ENCODE results near the gene SHB. TPM values are rescaled to one million over a fixed set of nuclear protein-coding genes. Genes with fewer than 3 reads are reported as not detected.
"Not testable (repeated sequence)": the region's sequence is repeated elsewhere in the genome, so short reads cannot be mapped to it uniquely, and the experiment has no call there.

Gene SHB
- total RNA-seq, 2 donors from 2014 or later = 25.2 to 29.3 TPM

DNA sequence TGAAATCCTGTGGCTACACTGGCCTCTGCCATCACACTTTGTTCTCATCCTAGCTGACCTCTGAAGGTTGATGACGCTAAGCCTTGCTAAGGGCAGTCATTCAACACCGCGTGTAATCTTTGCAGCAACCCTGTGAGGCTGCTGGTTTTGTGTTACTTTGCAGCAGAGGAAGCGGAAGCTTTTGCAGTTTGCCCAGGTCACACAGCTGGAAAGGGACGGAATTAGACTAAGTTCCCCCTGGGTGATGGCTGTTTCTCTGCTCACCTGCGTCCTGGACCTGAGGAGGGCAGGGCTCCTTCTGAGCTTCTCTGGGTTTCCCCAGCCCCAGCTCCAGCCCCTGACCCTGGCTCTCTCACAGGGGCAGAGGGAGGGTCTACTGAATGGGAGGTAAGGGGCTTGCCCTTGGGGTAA, 157.8 kb downstream of the SHB start:
- 59 to 75% methylated on average over 6 of the region's 6 CpGs for WGBS, 2 donors
- H3K36me3 ChIP-seq (replicated peaks in 1 of 2; ENCODE audit: insufficient read depth in 1 of 2, low read depth in 2 of 2) = no peaks in the 10 kb centered on the region
- no peak overlapping the region for H3K27ac ChIP-seq
- TF ChIP-seq POLR2A (IDR thresholded peaks at IDR 0.05) = no peak
- TF ChIP-seq, protein P1, sequence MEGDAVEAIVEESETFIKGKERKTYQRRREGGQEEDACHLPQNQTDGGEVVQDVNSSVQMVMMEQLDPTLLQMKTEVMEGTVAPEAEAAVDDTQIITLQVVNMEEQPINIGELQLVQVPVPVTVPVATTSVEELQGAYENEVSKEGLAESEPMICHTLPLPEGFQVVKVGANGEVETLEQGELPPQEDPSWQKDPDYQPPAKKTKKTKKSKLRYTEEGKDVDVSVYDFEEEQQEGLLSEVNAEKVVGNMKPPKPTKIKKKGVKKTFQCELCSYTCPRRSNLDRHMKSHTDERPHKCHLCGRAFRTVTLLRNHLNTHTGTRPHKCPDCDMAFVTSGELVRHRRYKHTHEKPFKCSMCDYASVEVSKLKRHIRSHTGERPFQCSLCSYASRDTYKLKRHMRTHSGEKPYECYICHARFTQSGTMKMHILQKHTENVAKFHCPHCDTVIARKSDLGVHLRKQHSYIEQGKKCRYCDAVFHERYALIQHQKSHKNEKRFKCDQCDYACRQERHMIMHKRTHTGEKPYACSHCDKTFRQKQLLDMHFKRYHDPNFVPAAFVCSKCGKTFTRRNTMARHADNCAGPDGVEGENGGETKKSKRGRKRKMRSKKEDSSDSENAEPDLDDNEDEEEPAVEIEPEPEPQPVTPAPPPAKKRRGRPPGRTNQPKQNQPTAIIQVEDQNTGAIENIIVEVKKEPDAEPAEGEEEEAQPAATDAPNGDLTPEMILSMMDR (IDR thresholded peaks at IDR 0.05) = no peak
- H3K4me3 ChIP-seq = no peak overlapping the region
- H3K9me3 ChIP-seq = no peaks in the 10 kb centered on the region
- DNase-seq = no peak
- intact Hi-C loops (cut with DNase I) = loop anchor here (5.0 to 10.0 kb wide), 3 partner anchors 36 to 456 kb away; no protein-coding TSS in a partner anchor
- H3K4me1 ChIP-seq = peaks cover 29% of the 10 kb centered on the region
- no peaks in the 10 kb centered on the region for H3K27me3 ChIP-seq
- no peak for ATAC-seq

DNA sequence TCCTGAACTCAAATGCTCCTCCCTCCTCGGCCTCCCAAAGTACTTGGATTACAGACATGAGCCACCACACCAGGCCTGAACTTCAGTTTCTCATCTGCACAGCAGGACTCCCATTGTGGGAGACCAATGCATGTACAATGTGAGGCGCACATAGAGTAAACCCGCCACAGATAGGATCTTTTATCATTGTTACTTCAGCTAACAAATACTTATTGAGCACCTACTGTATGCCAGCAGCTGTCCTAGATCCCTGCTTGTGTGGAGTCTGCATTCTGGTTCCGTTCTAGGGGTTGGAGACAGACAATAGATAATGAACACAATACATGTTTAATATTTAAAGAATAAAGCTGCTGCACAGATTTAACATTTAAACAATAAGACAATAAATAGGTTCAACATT, 158.8 kb downstream of the SHB start:
- DNase-seq (no peak), ATAC-seq (no peak)
- Histone ChIP-seq H3K27ac (no peak overlapping the region), H3K4me3 (no peak overlapping the region), H3K4me1 (peaks cover 21% of the 10 kb centered on the region), H3K36me3 (replicated peaks in 1 of 2; ENCODE audit: insufficient read depth in 1 of 2, low read depth in 2 of 2) (no peaks in the 10 kb centered on the region), H3K27me3 (no peaks in the 10 kb centered on the region), H3K9me3 (no peaks in the 10 kb centered on the region)
- no peak for TF ChIP-seq POLR2A (IDR thresholded peaks at IDR 0.05)
- TF ChIP-seq, protein P1 (IDR thresholded peaks at IDR 0.05) = no peak
- intact Hi-C loops (cut with DNase I) = loop anchor here (5.0 to 10.0 kb wide), 3 partner anchors 37 to 457 kb away; no protein-coding TSS in a partner anchor
- 94 to 100% methylated on average over 4 of the region's 4 CpGs for WGBS, 2 donors

DNA sequence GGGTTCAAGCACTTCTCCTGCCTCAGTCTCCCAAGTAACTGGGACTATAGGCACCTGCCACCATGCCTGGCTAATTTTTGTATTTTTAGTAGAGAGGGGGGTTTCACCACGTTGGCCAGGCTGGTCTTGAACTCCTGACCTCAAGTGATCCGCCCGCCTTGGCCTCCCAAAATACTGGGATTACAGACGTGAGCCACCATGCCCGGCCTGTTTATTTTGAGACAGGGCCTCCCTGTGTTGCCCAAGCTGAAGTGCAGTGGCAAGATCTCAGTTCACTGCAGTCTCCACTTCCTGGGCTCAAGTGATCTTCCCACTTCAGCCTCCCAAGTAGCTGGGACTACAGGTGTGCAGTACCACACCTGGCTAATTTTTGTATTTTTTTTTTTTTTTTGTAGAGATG, 159.2 kb downstream of the SHB start:
- DNase-seq; H3K36me3 ChIP-seq (replicated peaks in 1 of 2; ENCODE audit: insufficient read depth in 1 of 2, low read depth in 2 of 2); H3K9me3 ChIP-seq; ATAC-seq; H3K27ac ChIP-seq; H3K4me3 ChIP-seq; H3K27me3 ChIP-seq: not testable (repeated sequence)
- H3K4me1 ChIP-seq = peaks cover 21% of the 10 kb centered on the region
- intact Hi-C loops (cut with DNase I) = loop anchor here (5.0 to 10.0 kb wide), 3 partner anchors 37 to 457 kb away; no protein-coding TSS in a partner anchor
- WGBS, 2 donors = 57 to 82% methylated on average over 3 to 5 of the region's 5 CpGs

DNA sequence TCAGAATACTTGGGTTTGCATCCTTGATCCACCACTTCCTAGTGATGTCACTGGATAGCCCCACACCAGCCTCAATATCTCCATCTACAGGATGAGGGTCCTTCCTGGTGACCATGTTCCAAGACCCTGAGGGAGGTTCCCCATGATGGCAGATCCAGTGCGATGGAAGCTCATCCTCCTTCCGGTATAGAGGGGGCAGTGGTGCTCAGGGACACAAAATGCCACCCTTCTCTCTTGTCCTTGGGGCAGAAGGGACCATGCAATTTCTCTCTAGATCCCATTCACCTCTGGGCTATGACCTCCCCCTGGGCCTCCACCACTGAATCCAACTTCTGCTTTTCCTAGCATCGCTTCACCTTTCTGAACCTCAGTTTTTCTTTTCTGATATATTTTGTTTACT, 159.7 kb downstream of the SHB start:
- Histone ChIP-seq H3K9me3 (no peaks in the 10 kb centered on the region), H3K4me3 (no peak overlapping the region), H3K36me3 (replicated peaks in 1 of 2; ENCODE audit: insufficient read depth in 1 of 2, low read depth in 2 of 2) (no peaks in the 10 kb centered on the region), H3K27me3 (no peaks in the 10 kb centered on the region), H3K4me1 (peaks cover 24% of the 10 kb centered on the region), H3K27ac (peak overlapping the region in 2 of 4 donors; percentile 65 to 67)
- ATAC-seq (no peak), DNase-seq (no peak)
- TF ChIP-seq, protein P1 (IDR thresholded peaks at IDR 0.05) = no peak
- TF ChIP-seq POLR2A (IDR thresholded peaks at IDR 0.05) = no peak
- WGBS, 2 donors = 93 to 96% methylated on average over 3 of the region's 3 CpGs
- intact Hi-C loops (cut with DNase I) = no loop called here

DNA sequence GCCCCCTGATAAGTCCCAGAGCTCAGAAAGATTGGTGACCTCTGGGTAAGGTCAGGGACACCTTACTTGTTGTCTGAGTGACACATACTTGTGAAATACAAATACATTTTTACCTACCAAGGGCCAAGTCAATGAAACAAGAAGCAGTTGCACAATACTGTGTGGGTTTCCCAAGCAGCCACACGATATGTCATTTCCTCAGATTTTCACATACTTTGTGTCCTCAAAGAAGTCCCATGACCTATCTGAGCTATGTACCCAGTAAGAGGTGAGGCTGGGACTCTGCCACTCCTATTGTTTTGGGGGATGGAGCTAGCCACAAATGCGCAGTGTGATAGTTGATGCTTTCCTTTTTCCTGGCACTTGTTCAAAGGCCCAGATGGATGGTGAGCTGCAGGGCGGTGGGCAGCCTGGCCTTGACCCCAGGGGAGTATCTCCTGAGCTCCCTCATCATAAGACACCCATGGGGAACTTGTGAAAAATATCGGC, 160.3 kb downstream of the SHB start:
- WGBS, 2 donors = 32 to 47% methylated on average over 3 to 4 of the region's 4 CpGs
- ATAC-seq = peak; percentile 51
- H3K27me3 ChIP-seq = no peaks in the 10 kb centered on the region
- no peak overlapping the region for H3K4me3 ChIP-seq
- no peaks in the 10 kb centered on the region for H3K36me3 ChIP-seq (replicated peaks in 1 of 2; ENCODE audit: insufficient read depth in 1 of 2, low read depth in 2 of 2)
- peak; percentile 43 to 85 (median 58) for DNase-seq
- TF ChIP-seq POLR2A (IDR thresholded peaks at IDR 0.05) = no peak
- TF ChIP-seq, protein P1 (IDR thresholded peaks at IDR 0.05) = no peak
- peaks cover 24% of the 10 kb centered on the region for H3K4me1 ChIP-seq
- intact Hi-C loops (cut with DNase I) = no loop called here
- H3K9me3 ChIP-seq = no peaks in the 10 kb centered on the region
- H3K27ac ChIP-seq = peak overlapping the region in 3 of 4 donors; percentile 56 to 67 (median 65)

All from body of pancreas (tissue), 4 donors.